DMS79 treated with DMSO at 0.1 percent for 48 hours (cell line): ENCODE data around the gene TSPAN14.
"Not testable (repeated sequence)": the region's sequence is repeated elsewhere in the genome, so short reads cannot be mapped to it uniquely, and the experiment has no call there.

Experiments used
- DNase-seq: peaks from one replicate; lab custom pipeline; 2025; lab: John Stamatoyannopoulos, UW

Gene TSPAN14

GRCh38 chr10:80542053-80542452 lies 87.9 kb downstream of the TSPAN14 start:
- DNase-seq, result no peak

GRCh38 chr10:80542652-80543318 lies 88.7 kb downstream of the TSPAN14 start:
- no peak for DNase-seq

- DNase-seq, result not testable (repeated sequence)
These were observed 89.2 kb downstream of the TSPAN14 start for GRCh38 chr10:80543319-80543672.

GRCh38 chr10:80544316-80544953 lies 90.3 kb downstream of the TSPAN14 start:
- no peak for DNase-seq

GRCh38 chr10:80545258-80545881 lies 91.3 kb downstream of the TSPAN14 start:
- DNase-seq, result no peak

- DNase-seq, result no peak
These were observed 98.1 kb downstream of the TSPAN14 start for GRCh38 chr10:80552151-80552646.

GRCh38 chr10:80553436-80553835 lies 99.3 kb downstream of the TSPAN14 start:
- no peak for DNase-seq

- no peak for DNase-seq
These were observed 99.9 kb downstream of the TSPAN14 start for GRCh38 chr10:80554050-80554449.

GRCh38 chr10:80555415-80555814 lies 101.3 kb downstream of the TSPAN14 start:
- DNase-seq, result no peak

- DNase-seq, result no peak
These were observed 107.8 kb downstream of the TSPAN14 start for GRCh38 chr10:80561950-80562349.

- no peak for DNase-seq
These were observed 113.2 kb downstream of the TSPAN14 start for GRCh38 chr10:80567292-80567691.

GRCh38 chr10:80569131-80569895 lies 115.2 kb downstream of the TSPAN14 start:
- DNase-seq, result no peak

- DNase-seq, result no peak
These were observed 117.2 kb downstream of the TSPAN14 start for GRCh38 chr10:80571352-80571751.

- DNase-seq, result no peak
These were observed 125.2 kb downstream of the TSPAN14 start for GRCh38 chr10:80579181-80579763.

GRCh38 chr10:80579849-80580637 lies 125.9 kb downstream of the TSPAN14 start:
- DNase-seq, result no peak

- DNase-seq, result peak; percentile 1
These were observed 126.7 kb downstream of the TSPAN14 start for GRCh38 chr10:80580638-80581468.

- no peak for DNase-seq
These were observed 127.3 kb downstream of the TSPAN14 start for GRCh38 chr10:80581469-80581835.

- DNase-seq, result no peak
These were observed 128.3 kb downstream of the TSPAN14 start for GRCh38 chr10:80582286-80582960.
